DOHH2 (cell line): ENCODE data around the gene HMX1.

Experiments used
- H3F3A ChIP-seq: fragments of 200-600 bp; sonication (generic), shearing (Covaris generic); 2 replicates; pipeline ENCODE4 v1.6.0; 2016; ENCODE audit warnings: antibody characterized with exemption, mild to moderate bottlenecking; ENCODE audit not compliant: control insufficient read depth, insufficient read depth
- H3K27ac ChIP-seq: fragments of 200-600 bp; sonication (generic); 2 replicates; pipeline ENCODE4 v1.5.1; 2014; ENCODE audit warnings: low read depth, mild to moderate bottlenecking, low read length, moderate library complexity
- H3K27me3 ChIP-seq: fragments of 200-600 bp; sonication (generic); 2 replicates; pipeline ENCODE4 v1.6.1; 2014; ENCODE audit warnings: mild to moderate bottlenecking, low read length, mixed read lengths; ENCODE audit not compliant: control insufficient read depth
- H3K36me3 ChIP-seq: fragments of 200-600 bp; sonication (generic); 2 replicates; pipeline ENCODE4 v1.6.1; 2014; ENCODE audit warnings: mild to moderate bottlenecking, low read length, moderate library complexity, mixed read lengths; ENCODE audit not compliant: control insufficient read depth
- H3K4me1 ChIP-seq: fragments of 200-600 bp; sonication (generic); 2 replicates; pipeline ENCODE4 v1.6.1; 2014; ENCODE audit warnings: mild to moderate bottlenecking, low read length, mixed read lengths; ENCODE audit not compliant: control insufficient read depth
- H3K4me2 ChIP-seq: fragments of 200-600 bp; sonication (generic); 2 replicates; pipeline ENCODE4 v1.6.0; 2014; ENCODE audit warnings: mild to moderate bottlenecking, low read length, moderate library complexity
- H3K4me3 ChIP-seq: fragments of 200-600 bp; sonication (generic); 2 replicates; pipeline ENCODE4 v1.5.1; 2014; ENCODE audit warnings: mild to moderate bottlenecking, low read length, mixed read lengths
- H3K79me2 ChIP-seq: fragments of 200-600 bp; sonication (generic); 2 replicates; pipeline ENCODE4 v1.6.1; 2014; ENCODE audit warnings: mild to moderate bottlenecking, low read length, mixed read lengths; ENCODE audit not compliant: control insufficient read depth
- H3K9me2 ChIP-seq: fragments of 200-600 bp; sonication (generic); replicated peaks from 2 replicates; pipeline ENCODE4 v1.6.1; 2014; ENCODE audit warnings: mild to moderate bottlenecking, low read length, mixed read lengths; ENCODE audit not compliant: control insufficient read depth
- H3K9me3 ChIP-seq: fragments of 200-600 bp; sonication (generic); 2 replicates; pipeline ENCODE4 v1.6.1; 2014; ENCODE audit warnings: antibody characterized with exemption, low read length, mixed read lengths; ENCODE audit not compliant: control insufficient read depth, insufficient read depth
- H4K20me1 ChIP-seq: fragments of 200-600 bp; sonication (generic); 2 replicates; pipeline ENCODE4 v1.6.0; 2014; ENCODE audit warnings: low read depth, mild to moderate bottlenecking, antibody characterized with exemption, low read length, moderate library complexity; ENCODE audit not compliant: control insufficient read depth, insufficient read depth
- EZH2phosphoT487 ChIP-seq: fragments of 200-600 bp; sonication (generic); IDR thresholded peaks from 2 replicates; pipeline ENCODE4 v1.6.1; 2017; ENCODE audit warnings: borderline replicate concordance, mild to moderate bottlenecking, antibody characterized with exemption, low read length, moderate library complexity, mixed read lengths
- TF ChIP-seq, protein P1 (sequence below): fragments of 200-600 bp; sonication (generic); IDR thresholded peaks from one replicate; pipeline ENCODE4 v1.5.1; 2014; ENCODE audit warnings: antibody characterized with exemption, mild to moderate bottlenecking, low read depth, low read length; ENCODE audit not compliant: poor library complexity, severe bottlenecking

The HMX1 gene

GRCh38 chr4:8853249-8853648, 18.4 kb downstream of the HMX1 start:
- H3K27ac ChIP-seq: no peak overlapping the region
- H3K79me2 ChIP-seq: no peaks in the 10 kb centered on the region
- H3K4me1 ChIP-seq: no peaks in the 10 kb centered on the region
- H4K20me1 ChIP-seq: no peaks in the 10 kb centered on the region
- no peak overlapping the region for H3K4me2 ChIP-seq
- H3K27me3 ChIP-seq: peaks cover 14% of the 10 kb centered on the region
- no peak overlapping the region for H3K4me3 ChIP-seq
- TF ChIP-seq, protein P1, sequence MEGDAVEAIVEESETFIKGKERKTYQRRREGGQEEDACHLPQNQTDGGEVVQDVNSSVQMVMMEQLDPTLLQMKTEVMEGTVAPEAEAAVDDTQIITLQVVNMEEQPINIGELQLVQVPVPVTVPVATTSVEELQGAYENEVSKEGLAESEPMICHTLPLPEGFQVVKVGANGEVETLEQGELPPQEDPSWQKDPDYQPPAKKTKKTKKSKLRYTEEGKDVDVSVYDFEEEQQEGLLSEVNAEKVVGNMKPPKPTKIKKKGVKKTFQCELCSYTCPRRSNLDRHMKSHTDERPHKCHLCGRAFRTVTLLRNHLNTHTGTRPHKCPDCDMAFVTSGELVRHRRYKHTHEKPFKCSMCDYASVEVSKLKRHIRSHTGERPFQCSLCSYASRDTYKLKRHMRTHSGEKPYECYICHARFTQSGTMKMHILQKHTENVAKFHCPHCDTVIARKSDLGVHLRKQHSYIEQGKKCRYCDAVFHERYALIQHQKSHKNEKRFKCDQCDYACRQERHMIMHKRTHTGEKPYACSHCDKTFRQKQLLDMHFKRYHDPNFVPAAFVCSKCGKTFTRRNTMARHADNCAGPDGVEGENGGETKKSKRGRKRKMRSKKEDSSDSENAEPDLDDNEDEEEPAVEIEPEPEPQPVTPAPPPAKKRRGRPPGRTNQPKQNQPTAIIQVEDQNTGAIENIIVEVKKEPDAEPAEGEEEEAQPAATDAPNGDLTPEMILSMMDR: no peak
- TF ChIP-seq EZH2phosphoT487: no peak
- no peaks in the 10 kb centered on the region for H3F3A ChIP-seq
- no peaks in the 10 kb centered on the region for H3K9me3 ChIP-seq
- no peaks in the 10 kb centered on the region for H3K9me2 ChIP-seq
- H3K36me3 ChIP-seq: no peaks in the 10 kb centered on the region

DNA sequence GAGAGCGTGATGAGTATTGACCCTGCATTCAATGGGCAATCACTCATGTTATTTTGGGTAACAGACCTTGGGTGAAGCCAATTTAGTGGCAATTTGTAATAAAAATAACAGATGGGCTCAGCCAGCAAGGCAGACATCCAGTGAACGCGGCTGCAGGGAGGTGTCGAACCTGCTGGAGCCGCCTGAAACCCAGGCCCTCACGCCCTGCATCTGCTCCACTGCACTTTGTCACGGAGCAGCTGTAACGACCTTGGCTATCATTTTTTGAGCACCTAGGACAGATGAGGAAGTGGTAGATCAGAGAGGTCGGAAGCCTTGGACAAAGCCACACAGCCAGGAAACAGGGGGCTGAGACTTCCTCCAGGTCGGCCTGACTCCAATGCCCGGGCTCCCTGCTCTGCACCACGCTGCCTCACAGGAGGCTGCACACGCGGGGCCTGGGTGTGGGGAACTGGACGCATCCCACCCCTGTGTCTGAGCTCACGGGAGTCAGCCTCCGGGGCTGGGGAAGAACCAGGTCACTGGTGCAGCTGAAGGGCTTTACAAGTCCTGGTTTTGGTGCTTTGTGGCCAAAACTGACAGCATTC, 19.4 kb downstream of the HMX1 start:
- H3K27me3 ChIP-seq: peaks cover 14% of the 10 kb centered on the region
- H3K4me2 ChIP-seq: no peak overlapping the region
- no peaks in the 10 kb centered on the region for H3K9me3 ChIP-seq
- TF ChIP-seq, protein P1: no peak
- no peak for TF ChIP-seq EZH2phosphoT487
- no peak overlapping the region for H3K4me3 ChIP-seq
- H3K9me2 ChIP-seq: no peaks in the 10 kb centered on the region
- H3K36me3 ChIP-seq: no peaks in the 10 kb centered on the region
- H3K27ac ChIP-seq: no peak overlapping the region
- H3K4me1 ChIP-seq: no peaks in the 10 kb centered on the region
- H3F3A ChIP-seq: no peaks in the 10 kb centered on the region
- H3K79me2 ChIP-seq: no peaks in the 10 kb centered on the region
- H4K20me1 ChIP-seq: no peaks in the 10 kb centered on the region

GRCh38 chr4:8851321-8852117, 20.1 kb downstream of the HMX1 start:
- no peak overlapping the region for H3K4me2 ChIP-seq
- no peak overlapping the region for H3K4me3 ChIP-seq
- H3K4me1 ChIP-seq: no peaks in the 10 kb centered on the region
- H3K9me3 ChIP-seq: no peaks in the 10 kb centered on the region
- no peak overlapping the region for H3K27ac ChIP-seq
- H3K27me3 ChIP-seq: peaks cover 14% of the 10 kb centered on the region
- no peaks in the 10 kb centered on the region for H3K9me2 ChIP-seq
- no peaks in the 10 kb centered on the region for H3K36me3 ChIP-seq
- no peaks in the 10 kb centered on the region for H3F3A ChIP-seq
- no peaks in the 10 kb centered on the region for H3K79me2 ChIP-seq
- no peaks in the 10 kb centered on the region for H4K20me1 ChIP-seq
- TF ChIP-seq EZH2phosphoT487: no peak
- TF ChIP-seq, protein P1: no peak
